NCI-H510A treated with DMSO at 0.1 percent for 48 hours (cell line): ENCODE measurements around the gene WHRN.

ENCODE experiments used
- DNase-seq: peaks from one replicate; lab custom pipeline; 2025; lab: John Stamatoyannopoulos, UW

WHRN gene

DNA sequence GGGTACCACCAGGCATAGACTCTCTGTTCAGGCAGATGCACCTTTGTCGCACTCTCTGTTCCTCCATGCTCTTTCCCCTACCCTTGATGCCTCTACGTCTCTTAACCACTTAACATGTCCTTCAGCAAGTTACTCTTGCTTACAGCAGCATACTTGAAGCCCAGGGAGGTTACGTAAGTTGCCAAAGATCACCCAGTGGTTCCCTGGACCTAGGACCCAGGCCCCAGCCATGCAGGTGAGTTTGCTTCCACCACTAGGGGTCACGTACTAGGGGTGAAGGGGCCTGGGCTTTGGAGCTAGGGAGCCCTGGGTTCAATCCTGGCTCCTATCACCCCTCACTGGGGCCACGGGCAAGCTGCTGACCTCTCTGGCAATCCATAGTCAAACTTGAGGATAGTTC, 126.4 kb downstream of the WHRN start:
- DNase-seq = no peak

GRCh38 chr9:114378016-114378415, 127.3 kb downstream of the WHRN start:
- no peak for DNase-seq

DNA sequence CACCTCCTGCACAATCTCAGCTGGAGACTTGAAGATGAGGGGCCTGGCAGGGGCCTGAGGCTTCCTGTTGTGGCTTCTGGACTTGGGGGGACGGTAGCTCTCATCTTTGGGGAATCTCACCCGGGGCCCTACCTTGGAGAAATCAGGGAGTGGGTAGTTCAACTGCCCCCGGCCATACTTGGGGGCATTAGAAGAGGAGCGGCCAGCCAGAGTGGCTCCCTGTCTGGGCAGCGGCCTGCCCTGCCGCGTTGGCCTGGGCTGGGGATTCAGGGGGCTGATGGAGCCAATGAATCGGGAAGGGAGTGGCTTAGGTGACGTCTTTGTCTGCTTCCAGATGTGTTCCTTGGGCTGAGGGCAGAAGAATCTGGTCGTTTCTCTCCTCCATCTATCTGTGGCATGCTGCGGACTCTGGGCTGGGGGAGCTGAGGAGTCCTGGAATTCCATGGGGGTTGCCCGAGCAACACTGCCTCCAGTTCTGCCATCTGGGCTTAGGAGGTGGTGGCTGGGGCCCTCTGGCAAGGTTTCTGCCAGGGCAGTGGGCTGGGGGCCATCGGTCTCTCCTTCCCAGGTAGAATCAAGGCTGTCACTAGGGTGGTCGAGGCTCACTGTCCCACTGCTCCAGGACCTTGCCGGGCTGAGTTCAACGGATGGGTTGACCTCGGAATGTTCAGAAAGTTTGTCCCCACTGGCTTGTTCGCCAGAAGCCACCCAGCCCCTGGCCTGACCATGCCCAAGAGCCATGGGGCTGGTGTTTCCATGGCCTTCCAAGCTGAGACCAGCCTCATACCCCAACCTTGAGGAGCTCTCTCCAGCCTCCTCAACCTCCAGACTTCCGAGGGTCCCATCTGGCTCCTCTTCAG, 128.5 kb downstream of the WHRN start:
- no peak for DNase-seq

DNA sequence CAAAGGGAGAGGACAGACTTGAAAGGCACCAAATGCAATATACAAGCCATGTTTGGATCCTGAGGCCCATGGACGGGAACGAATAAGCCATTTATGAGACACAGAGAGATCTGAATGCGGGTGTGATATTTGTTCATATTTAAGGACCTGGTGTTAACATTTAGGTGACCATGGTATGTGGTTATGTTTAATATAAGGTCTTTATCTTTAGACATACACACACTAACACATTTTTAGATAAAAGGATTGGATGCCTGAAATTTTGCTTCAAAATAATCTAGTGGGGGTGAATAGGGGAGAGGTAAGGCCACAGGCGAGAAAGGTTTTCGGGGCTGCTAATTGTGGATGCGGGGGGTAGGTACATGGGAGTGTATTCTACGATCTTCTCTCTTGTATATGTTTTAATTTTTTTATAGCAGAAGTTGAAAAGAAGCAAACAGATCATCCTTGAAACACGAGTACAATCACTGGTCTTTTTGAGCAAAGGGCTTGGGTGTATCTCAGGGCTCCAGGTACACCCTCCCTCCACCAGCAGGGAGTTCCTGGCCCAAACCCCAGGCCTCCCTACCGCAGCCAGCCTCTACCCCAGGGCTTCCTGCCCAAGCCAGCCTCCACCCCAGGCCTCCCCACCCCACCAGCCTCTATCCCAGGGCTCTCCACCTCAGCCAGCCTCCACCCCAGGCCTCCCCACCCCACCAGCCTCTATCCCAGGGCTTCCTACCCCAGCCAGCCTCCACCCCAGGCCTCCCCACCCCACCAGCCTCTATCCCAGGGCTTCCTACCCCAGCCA, 129.7 kb downstream of the WHRN start:
- no peak for DNase-seq

GRCh38 chr9:114374936-114375335, 130.3 kb downstream of the WHRN start:
- DNase-seq = no peak

GRCh38 chr9:114373960-114374730, 131.1 kb downstream of the WHRN start:
- DNase-seq = no peak

- DNase-seq = no peak
Observed at GRCh38 chr9:114372921-114373448, 132.3 kb downstream of the WHRN start.

GRCh38 chr9:114371973-114372917, 133.0 kb downstream of the WHRN start:
- no peak for DNase-seq

- DNase-seq = no peak
Observed at GRCh38 chr9:114371343-114371944, 133.8 kb downstream of the WHRN start.

DNA sequence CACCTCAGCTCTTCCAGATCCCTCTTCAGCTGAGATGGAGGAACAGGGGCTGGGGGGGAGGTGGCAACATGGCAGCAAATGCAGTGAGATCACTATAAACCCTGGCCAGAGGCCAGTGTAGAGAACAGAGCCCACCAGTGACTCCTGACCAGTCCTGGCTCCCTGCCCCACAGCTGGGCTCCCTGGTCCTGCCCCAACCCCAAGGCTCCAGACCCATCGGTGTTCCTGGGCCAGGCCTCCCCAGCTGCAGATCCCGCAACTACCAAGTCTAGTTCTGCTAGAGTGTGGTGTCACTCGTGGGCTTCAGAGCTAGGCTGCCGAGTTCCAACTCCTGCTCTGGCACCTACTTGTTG, 134.3 kb downstream of the WHRN start:
- DNase-seq = no peak

DNA sequence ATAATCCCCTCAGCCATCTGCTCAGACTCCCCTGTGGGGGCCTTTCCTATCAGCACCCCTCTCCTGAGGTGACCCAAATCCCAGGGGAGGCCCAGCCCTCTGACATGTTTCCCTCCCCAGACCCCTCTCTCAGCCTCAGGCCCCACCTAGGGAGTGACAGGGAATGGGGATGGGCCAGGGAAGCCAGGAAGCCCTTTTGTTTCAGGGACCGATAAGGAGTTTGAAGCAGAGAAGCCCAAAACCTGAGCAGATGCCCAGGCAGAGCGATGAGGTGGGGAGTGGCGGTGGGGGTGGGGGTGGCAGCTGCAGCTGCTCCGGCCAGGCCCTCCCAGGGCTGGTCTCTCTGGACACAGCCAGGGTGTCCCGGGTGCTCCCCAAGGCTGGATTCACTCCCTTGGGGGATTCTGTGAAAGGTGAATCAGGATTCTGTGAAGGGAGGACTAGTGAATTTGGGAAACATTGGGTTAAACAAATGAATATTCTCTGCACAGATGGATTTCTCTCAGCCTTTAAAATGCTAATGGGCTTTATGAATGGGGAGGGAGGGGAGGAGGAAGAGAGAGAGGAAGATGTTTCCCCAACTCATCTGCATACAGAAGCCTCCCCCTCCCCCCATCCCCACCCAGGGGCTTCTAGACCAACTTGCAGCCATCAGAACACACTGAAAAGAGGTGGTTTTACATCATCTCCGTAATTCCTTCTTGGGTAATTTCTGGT, 134.9 kb downstream of the WHRN start:
- no peak for DNase-seq

- DNase-seq = no peak
Observed at GRCh38 chr9:114369216-114370130, 135.8 kb downstream of the WHRN start.

- no peak for DNase-seq
Observed at GRCh38 chr9:114367772-114368569, 137.3 kb downstream of the WHRN start.

GRCh38 chr9:114367366-114367765, 137.9 kb downstream of the WHRN start:
- DNase-seq = no peak

DNA sequence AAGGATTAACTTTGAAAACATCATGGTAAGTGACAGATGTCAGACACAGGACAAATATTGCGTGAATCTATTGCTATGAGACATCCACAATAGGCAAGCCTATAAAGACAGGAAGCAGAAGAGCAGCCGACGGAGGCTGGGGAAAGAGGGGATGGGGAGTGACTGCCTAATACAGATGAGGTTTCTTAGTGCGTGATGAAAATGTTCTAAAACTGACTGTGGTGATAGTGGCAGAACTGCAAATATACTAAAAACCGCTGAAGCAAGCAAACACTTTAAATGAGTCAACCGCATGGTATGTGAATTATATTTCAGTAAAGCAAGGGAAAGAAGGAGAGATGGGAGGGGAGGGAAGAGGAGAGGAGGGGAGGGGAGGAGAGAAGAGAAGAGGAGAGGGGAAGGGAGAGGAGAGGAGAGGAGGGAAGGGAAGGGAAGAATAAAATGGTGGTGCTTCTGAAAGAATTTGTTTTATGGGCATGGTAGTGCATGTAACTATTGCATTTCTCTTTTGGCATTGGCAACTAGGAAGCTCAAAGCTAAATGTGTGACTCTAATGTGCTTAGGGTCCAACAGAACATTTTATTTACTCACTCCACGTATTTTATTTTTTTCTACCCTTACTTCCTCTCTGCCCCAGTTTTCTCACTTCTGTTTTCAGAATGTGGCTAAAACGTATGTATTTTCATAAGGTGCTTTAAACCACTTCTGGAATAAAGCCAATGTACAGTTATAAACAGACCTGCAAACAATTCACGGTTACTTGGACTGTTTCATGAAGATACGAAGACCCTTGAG, 138.7 kb downstream of the WHRN start:
- no peak for DNase-seq

DNA sequence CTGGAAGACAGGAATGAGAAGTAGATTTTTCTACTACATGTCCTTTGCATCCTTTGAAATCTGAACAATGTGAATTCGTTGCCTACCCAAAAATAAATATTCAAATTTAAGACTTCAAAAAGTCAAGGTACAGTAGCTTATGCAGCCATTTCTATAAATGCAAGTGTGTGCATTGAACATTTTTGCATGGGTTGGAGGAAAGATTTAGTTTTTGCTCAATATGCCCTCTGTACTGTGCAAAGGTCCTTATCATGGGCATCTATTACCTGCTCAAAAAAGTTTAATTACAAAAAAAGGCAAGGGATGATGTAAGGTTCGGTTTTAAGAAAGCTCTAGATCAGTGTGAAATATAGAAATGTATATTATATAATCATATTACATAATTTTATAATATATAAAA, 140.1 kb downstream of the WHRN start:
- DNase-seq = no peak
